HFF-Myc (cell line): ENCODE measurements around the gene SLC25A1.

Experiments used
- DNase-seq: peaks from one replicate; pipeline ENCODE4 v3.0.0-alpha.2; 2011; ENCODE audit warnings: low read depth; ENCODE audit errors: extremely low read depth
- H3K4me3 ChIP-seq: replicated peaks from 2 replicates; pipeline ENCODE4 v1.5.1; 2011; ENCODE audit warnings: low read depth, mild to moderate bottlenecking, control low read depth, low read length
- TF ChIP-seq, protein P1 (sequence below): IDR thresholded peaks from 2 replicates; pipeline ENCODE4 v1.5.1; 2012; ENCODE audit warnings: mild to moderate bottlenecking, low read depth, low read length, control low read depth; ENCODE audit errors: missing control alignments

The SLC25A1 gene

DNA sequence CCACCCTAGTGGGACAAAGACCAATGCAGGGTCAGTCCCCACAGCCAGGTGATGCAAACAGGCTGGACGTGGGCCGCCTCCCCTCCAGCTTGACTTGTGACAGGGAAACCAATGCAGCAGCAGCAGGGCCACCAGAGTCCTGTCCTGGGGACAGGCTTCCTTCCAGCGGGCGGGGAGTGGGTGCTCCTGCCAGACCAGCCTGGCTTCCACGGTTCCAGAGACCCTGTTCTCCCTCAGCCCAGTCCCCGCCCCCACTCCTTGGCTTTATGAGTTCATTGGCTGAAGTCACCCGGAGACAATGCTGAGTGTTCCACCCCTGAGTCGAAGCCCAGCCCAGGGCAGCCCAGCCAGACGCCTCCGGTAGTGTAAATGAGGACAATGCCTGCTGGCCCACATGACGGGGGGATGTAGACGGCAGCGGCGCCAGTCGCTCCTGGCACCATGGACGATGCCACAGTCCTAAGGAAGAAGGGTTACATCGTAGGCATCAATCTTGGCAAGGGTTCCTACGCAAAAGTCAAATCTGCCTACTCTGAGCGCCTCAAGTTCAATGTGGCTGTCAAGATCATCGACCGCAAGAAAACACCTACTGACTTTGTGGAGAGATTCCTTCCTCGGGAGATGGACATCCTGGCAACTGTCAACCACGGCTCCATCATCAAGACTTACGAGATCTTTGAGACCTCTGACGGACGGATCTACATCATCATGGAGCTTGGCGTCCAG lies 47.4 kb downstream of the SLC25A1 start, which contains the start of gene TSSK2:
TSSK2 (plus strand) TSS at position 350 of the 726 bp plus-strand sequence; CDS start at position 442, 92 bp downstream.
- TF ChIP-seq, protein P1, sequence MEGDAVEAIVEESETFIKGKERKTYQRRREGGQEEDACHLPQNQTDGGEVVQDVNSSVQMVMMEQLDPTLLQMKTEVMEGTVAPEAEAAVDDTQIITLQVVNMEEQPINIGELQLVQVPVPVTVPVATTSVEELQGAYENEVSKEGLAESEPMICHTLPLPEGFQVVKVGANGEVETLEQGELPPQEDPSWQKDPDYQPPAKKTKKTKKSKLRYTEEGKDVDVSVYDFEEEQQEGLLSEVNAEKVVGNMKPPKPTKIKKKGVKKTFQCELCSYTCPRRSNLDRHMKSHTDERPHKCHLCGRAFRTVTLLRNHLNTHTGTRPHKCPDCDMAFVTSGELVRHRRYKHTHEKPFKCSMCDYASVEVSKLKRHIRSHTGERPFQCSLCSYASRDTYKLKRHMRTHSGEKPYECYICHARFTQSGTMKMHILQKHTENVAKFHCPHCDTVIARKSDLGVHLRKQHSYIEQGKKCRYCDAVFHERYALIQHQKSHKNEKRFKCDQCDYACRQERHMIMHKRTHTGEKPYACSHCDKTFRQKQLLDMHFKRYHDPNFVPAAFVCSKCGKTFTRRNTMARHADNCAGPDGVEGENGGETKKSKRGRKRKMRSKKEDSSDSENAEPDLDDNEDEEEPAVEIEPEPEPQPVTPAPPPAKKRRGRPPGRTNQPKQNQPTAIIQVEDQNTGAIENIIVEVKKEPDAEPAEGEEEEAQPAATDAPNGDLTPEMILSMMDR = no peak
- no peak within 1 kb of the TSS for H3K4me3 ChIP-seq
- no peak for DNase-seq

DNA sequence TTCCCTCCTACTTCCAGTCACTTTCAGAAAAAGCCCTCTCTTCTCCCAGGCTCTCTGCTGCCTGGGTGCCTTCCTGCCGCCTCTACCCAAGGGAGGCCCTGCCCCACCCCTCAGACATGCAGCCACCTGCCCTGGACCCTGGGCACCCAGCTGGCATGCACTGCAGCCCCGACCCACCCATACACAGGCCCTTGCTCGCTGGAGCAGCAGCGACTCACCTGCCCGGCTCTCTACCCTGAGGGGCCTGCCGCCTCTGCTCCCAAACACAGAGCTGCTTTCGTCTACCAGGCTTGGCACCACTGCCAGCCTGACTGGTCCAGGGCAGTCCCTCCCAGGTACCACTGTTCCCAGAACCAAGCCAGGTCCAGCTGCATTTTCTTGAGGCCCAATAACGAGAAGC lies 48.7 kb downstream of the SLC25A1 start:
- no peak for DNase-seq
- TF ChIP-seq, protein P1 = no peak
- no peak overlapping the region for H3K4me3 ChIP-seq

DNA sequence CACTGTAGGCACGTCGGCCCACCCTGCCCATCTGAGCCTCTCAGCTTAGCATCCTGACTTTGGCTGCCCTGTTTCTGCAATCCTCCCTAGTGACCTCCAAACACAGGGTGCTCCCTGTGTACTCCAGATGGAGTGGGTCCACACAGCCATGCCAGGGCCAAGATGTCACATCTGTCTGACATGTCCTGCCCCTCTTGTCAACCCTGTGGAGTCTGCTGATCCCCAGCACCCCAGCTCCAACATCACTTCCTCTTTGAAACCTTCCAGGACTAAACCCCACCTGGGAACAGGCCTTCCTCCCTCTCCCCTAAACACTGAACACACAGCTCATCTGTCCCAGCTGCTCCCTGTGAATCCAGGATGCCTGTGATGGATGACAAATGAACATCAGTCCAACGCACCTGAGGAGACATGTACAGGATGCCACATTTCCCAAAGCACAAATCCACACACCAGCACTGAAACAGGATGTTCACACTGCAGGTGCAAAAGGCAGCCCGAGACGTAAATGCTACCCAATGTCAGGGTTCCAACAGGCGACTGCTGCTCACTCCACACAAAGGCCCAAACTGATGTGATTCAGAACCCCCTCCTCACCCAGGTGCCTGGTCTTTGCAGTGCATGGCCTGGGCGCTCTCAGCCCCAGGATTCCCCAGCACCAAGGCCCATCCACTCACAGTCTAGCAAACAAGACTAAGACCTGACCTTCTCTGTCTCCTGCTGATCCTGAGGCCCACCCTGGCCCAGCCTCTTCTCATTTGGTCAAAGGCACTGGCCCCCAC lies 49.4 kb downstream of the SLC25A1 start:
- no peak overlapping the region for H3K4me3 ChIP-seq
- TF ChIP-seq, protein P1 = no peak
- DNase-seq = no peak

DNA sequence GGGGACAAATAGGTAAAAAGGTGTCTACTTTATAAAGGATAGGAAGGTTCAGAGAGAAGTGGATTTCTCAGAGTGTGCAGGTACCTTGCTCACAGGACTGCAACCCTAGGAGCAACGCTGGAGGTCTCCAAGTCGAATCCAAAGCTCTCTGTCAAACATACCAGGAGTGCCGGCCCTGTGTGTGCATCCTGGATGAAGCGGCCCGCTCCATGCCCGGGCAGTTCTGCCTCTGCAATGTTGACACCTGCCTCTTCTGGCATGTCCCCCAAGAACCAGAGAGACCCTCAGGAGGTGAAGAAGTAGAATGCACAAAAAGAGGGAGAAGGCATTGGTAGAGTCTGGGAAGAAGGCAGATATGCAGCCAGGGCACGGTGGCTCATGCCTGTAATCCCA lies 50.5 kb downstream of the SLC25A1 start:
- DNase-seq = no peak
- no peak overlapping the region for H3K4me3 ChIP-seq
- TF ChIP-seq, protein P1 = no peak

DNA sequence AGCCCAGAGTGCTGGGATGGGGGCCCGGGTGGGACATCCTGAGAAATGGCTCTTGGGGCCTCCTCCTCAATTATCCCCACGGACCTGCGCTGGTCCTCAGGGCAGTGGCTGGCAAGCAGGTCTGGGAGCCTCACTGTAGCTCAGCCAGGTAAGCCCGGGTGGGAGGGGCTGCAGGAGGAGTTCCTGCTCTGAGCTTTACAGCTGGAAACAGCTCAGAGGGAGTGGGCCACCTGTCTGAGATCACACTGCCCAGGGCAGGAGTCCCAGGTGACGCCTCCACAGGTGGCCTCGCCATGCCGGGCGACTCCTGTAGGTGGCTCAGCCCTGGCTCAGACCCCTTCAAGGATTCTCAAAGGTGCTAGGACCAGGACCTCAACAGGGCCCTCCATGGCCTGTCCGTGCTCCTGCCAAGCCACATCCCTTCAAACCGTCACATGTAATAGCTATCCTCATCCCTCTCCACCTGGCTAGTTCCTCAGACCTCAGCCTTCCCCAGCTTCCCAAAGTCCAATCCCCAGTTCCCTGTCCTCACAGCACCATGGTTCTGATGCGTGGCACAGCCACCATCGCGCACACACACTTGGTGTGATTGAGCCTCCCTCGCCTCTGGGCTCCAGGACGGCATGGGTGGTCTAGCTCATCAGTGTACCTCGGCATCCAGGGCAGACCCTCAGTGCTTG lies 51.1 kb downstream of the SLC25A1 start:
- DNase-seq = no peak
- TF ChIP-seq, protein P1 = no peak
- H3K4me3 ChIP-seq = no peak overlapping the region

DNA sequence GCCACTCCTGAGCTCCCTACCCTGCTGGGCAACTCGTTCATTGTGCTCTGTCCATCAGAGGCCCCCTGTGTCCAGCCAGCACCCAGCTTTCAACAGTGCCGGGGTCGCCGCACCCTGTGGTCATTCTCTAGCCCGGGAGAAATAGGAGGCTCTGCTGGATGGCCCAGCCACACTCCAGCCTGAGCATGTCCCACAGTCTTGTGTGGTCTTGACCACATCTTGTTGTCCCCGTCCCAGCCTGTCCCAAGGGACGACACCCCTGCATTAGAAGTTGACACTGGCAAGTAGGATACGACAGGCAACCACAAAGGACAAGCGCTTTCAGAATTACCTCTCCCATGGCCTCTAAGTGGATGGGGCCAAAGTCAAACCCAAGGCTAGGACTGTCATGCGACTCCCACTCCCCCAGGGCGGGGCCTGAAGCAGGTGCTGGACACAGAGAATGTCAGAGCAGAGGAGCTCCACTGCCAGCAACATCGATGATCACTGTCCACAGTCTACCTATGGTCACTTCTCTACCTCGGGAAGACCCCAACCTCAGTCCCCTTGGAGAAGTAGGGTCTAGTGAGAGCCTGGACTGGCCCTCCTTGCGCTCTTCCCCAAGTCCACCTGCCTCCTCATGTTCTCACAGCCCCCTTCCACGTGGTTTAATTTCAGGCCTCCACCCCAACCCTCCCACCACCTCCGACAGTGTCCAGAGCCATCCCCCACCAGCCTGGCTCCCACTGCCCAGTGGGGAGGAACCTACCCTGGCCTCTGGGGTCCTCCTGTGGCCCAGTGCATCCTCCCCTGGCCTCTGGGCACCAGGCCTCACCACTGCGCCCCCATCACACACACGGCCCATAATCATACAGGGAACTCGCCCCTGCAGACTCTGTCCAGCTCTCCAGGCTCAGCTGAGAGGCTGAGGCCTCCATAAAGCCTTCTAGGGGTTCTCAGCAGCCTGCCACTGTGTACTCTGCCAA lies 51.9 kb downstream of the SLC25A1 start:
- TF ChIP-seq, protein P1 = no peak
- DNase-seq = no peak
- no peak overlapping the region for H3K4me3 ChIP-seq
